HepG2 (cell line): ENCODE results near the gene OVCA2. TPM values are rescaled to one million over a fixed set of nuclear protein-coding genes. Genes with fewer than 3 reads are reported as not detected.
A peak's percentile ranks its signal among the peaks of the same experiment; 100 is the strongest.

Experiments
- ARID2 ChIP-seq: sonication (generic); formaldehyde crosslinking; IDR thresholded peaks from 2 replicates; pipeline ENCODE4 v1.8.1; 2022; ENCODE audit warnings: mild to moderate bottlenecking, missing genetic modification reagents, borderline replicate concordance
- DBP ChIP-seq: sonication (generic); formaldehyde crosslinking; IDR thresholded peaks from 2 replicates; pipeline ENCODE4 v1.4.0; 2020; ENCODE audit warnings: missing genetic modification reagents; ENCODE audit errors: not compliant biosample characterization
- HNF1A ChIP-seq, 2 experiments: sonication (generic) in 1 of 2; formaldehyde crosslinking in 1 of 2; IDR thresholded peaks; 2 replicates each; pipeline versions ENCODE4 v1.4.0 to v1.6.1; 2016 to 2020; ENCODE audit warnings: borderline replicate concordance in 1 of 2, low read depth in 1 of 2, mild to moderate bottlenecking in 1 of 2, missing genetic modification reagents in 1 of 2
- HOXD1 ChIP-seq: sonication (generic); formaldehyde crosslinking; IDR thresholded peaks from 2 replicates; pipeline ENCODE4 v1.5.0; 2020; ENCODE audit warnings: missing genetic modification reagents
- IKZF5 ChIP-seq: IDR thresholded peaks from 2 replicates; pipeline ENCODE4 v1.6.1; 2018; ENCODE audit warnings: missing genetic modification reagents, mild to moderate bottlenecking, missing compliant biosample characterization
- NAIF1 ChIP-seq: sonication (generic); formaldehyde crosslinking; IDR thresholded peaks from 2 replicates; pipeline ENCODE4 v1.5.0; 2020; ENCODE audit warnings: mild to moderate bottlenecking, missing genetic modification reagents, borderline replicate concordance
- NFE2L2 ChIP-seq: fragments of 150-350 bp; IDR thresholded peaks from 2 replicates; pipeline ENCODE4 v1.6.1; 2014; ENCODE audit warnings: low read length
- PHF8 ChIP-seq: sonication (generic); formaldehyde crosslinking; IDR thresholded peaks from 2 replicates; pipeline ENCODE4 v1.5.0; 2020; ENCODE audit warnings: missing genetic modification reagents
- POGK ChIP-seq: sonication (generic); formaldehyde crosslinking; conservative IDR thresholded peaks from 2 replicates; pipeline ENCODE4 v1.8.0; 2022; ENCODE audit warnings: mild to moderate bottlenecking, moderate library complexity, missing genetic modification reagents
- POLR2AphosphoS5 ChIP-seq: IDR thresholded peaks from 2 replicates; pipeline ENCODE4 v1.6.1; 2012; ENCODE audit warnings: low read depth, low read length
- RARA ChIP-seq: IDR thresholded peaks from 2 replicates; pipeline ENCODE4 v1.6.1; 2016; ENCODE audit warnings: missing genetic modification reagents, missing compliant biosample characterization
- ZNF12 ChIP-seq: sonication (generic); formaldehyde crosslinking; IDR thresholded peaks from 2 replicates; pipeline ENCODE4 v1.5.0; 2020; ENCODE audit warnings: missing genetic modification reagents
- ZNF451 ChIP-seq: sonication (generic); formaldehyde crosslinking; IDR thresholded peaks from 2 replicates; pipeline ENCODE4 v1.5.0; 2020; ENCODE audit warnings: mild to moderate bottlenecking, missing genetic modification reagents
- ZNF547 ChIP-seq: sonication (generic); formaldehyde crosslinking; IDR thresholded peaks from 2 replicates; pipeline ENCODE4 v1.5.1; 2020; ENCODE audit warnings: mild to moderate bottlenecking, missing genetic modification reagents
- ZNF562 ChIP-seq: sonication (generic); formaldehyde crosslinking; IDR thresholded peaks from 2 replicates; pipeline ENCODE4 v1.8.0; 2022; ENCODE audit warnings: missing genetic modification reagents, borderline replicate concordance
- ZNF614 ChIP-seq: IDR thresholded peaks from 2 replicates; pipeline ENCODE4 v1.6.1; 2018; ENCODE audit warnings: missing biosample characterization, missing genetic modification reagents, inconsistent platforms, borderline replicate concordance
- ZNF619 ChIP-seq: sonication (generic); formaldehyde crosslinking; IDR thresholded peaks from 2 replicates; pipeline ENCODE4 v1.4.0; 2020; ENCODE audit warnings: mild to moderate bottlenecking, missing genetic modification reagents
- ZNF883 ChIP-seq: sonication (generic); formaldehyde crosslinking; IDR thresholded peaks from 2 replicates; pipeline ENCODE4 v1.5.1; 2020; ENCODE audit warnings: mild to moderate bottlenecking, missing genetic modification reagents; ENCODE audit errors: not compliant biosample characterization
- ZSCAN25 ChIP-seq: sonication (generic); formaldehyde crosslinking; IDR thresholded peaks from 2 replicates; pipeline ENCODE4 v1.8.0; 2022; ENCODE audit warnings: mild to moderate bottlenecking, missing genetic modification reagents
- polyA plus RNA-seq, 8 experiments: library from polyadenylated mRNA; depleted of rRNA in 3 of 8; stranded (reverse) in 7 of 8; unstranded in 1 of 8; fragments of >200 nt; fragmentation: Illumina TruSeq in 4 of 8; extraction: Trizol in 4 of 8; gene quantifications; 2 replicates each; pipeline versions ENCODE4 v1.2.1 to v1.2.3, GENCODE V29; 2011 to 2016; ENCODE audit warnings: low read depth in 4 of 8, missing spikeins in 1 of 8, mixed read lengths in 1 of 8; ENCODE audit not compliant: insufficient read depth in 1 of 8
- total RNA-seq, 5 experiments: library from RNA; depleted of rRNA; stranded (reverse); fragments of >200 nt; fragmentation: Illumina TruSeq; extraction: Trizol; gene quantifications; 2 replicates each; pipeline ENCODE4 v1.2.3, GENCODE V29; 2016; ENCODE audit warnings: low read depth in 1 of 5
- TF ChIP-seq, protein P1 (sequence below): sonication (generic); formaldehyde crosslinking; IDR thresholded peaks from 2 replicates; pipeline ENCODE4 v1.4.0; 2020; ENCODE audit warnings: mild to moderate bottlenecking, missing genetic modification reagents

Gene OVCA2
- total and polyA plus RNA-seq, 2 of the 13 experiments (the other 11 are each of a cell fraction or from before 2014, with no cell fraction given) = 23.7 to 28.2 TPM

DNA sequence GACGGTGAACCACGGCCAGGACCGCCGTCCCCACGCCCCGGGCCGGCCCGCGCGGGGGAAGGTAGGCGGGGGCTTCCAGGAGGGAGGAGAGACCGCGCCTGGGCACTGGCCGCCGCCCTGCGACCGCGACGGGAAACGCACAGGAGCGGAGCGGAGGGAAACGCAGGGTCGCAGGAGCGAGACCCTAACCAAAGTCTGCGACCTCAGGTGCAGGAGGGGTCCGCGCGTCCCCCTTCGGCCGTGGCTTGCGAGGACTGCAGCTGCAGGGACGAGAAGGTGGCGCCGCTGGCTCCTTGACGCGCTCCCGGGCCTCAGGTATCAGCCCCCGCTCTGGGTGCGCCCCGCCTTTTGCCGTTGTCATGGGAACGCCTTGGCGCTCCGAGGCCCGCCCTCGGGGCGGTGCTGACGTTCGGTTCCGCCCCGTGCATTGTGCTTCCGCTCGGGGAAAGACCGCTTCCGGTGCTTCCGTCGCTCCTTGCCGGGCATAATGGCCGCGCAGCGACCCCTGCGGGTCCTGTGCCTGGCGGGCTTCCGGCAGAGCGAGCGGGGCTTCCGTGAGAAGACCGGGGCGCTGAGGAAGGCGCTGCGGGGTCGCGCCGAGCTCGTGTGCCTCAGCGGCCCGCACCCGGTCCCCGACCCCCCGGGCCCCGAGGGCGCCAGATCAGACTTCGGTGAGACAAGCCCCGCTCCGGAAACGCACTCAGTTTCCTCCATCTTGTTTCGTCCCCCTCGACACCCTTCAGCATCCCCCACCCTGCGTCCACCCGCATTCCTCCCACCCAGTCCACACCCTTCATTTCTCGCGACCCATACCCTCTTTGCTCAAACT lies at the start of gene OVCA2 (continued):
- no peak for TF ChIP-seq HNF1A (IDR thresholded peaks at IDR 0.05; ENCODE audit: low read depth)
- peak; percentile 51; the same call in 1 of the 2 replicates for TF ChIP-seq HNF1A (CRISPR knock-in tag; IDR thresholded peaks at IDR 0.05; ENCODE audit: borderline replicate concordance)
- TF ChIP-seq ZNF614 (CRISPR knock-in tag) = peak; percentile 60; the same call in 1 of the 2 replicates
- peak; percentile 29 for TF ChIP-seq ZNF883 (CRISPR knock-in tag)
- no peak for TF ChIP-seq NFE2L2
- TF ChIP-seq DBP (CRISPR knock-in tag) = no peak
- TF ChIP-seq ZNF562 (CRISPR knock-in tag) = no peak
- TF ChIP-seq, protein P1, sequence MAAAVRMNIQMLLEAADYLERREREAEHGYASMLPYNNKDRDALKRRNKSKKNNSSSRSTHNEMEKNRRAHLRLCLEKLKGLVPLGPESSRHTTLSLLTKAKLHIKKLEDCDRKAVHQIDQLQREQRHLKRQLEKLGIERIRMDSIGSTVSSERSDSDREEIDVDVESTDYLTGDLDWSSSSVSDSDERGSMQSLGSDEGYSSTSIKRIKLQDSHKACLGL (CRISPR knock-in tag) = peak; percentile 54
- peak; percentile 54; the same call in 1 of the 2 replicates for TF ChIP-seq HOXD1
- peak; percentile 76 for TF ChIP-seq POGK
- TF ChIP-seq ZSCAN25 (CRISPR knock-in tag) = 0 out of 2 replicates have a peak, but pooled peaks have one; percentile 23
- TF ChIP-seq ZNF12 (CRISPR knock-in tag) = no peak
- peak; percentile 67; the same call in 1 of the 2 replicates for TF ChIP-seq ZNF451 (CRISPR knock-in tag)
- peak; percentile 65; the same call in 1 of the 2 replicates for TF ChIP-seq ZNF547 (CRISPR knock-in tag)
- peak; percentile 88 for TF ChIP-seq PHF8
- no peak for TF ChIP-seq ARID2 (CRISPR knock-in tag)
- TF ChIP-seq NAIF1 (CRISPR knock-in tag) = no peak
- 0 out of 2 replicates have a peak, but pooled peaks have one; percentile 20 for TF ChIP-seq ZNF619 (CRISPR knock-in tag)
- TF ChIP-seq IKZF5 (CRISPR knock-in tag) = peak; percentile 48; the same call in 1 of the 2 replicates
- peak; percentile 38 for TF ChIP-seq RARA (CRISPR knock-in tag)
- TF ChIP-seq POLR2AphosphoS5 = peak; percentile 52; the same call in 1 of the 2 replicates
